HepG2 (cell line): ENCODE data around the gene ABCA2. TPM values are rescaled to one million over a fixed set of nuclear protein-coding genes. Genes with fewer than 3 reads are reported as not detected.
A peak's percentile ranks its signal among the peaks of the same experiment; 100 is the strongest.

Experiments
- BRCA1 ChIP-seq: sonication (generic); formaldehyde crosslinking; IDR thresholded peaks from 2 replicates; pipeline ENCODE4 v1.4.0; 2020; ENCODE audit warnings: missing genetic modification reagents
- DRAP1 ChIP-seq: IDR thresholded peaks from 2 replicates; pipeline ENCODE4 v1.6.1; 2016; ENCODE audit warnings: missing genetic modification reagents, missing compliant biosample characterization
- EP300 ChIP-seq, 3 experiments: sonication (generic) in 1 of 3; formaldehyde crosslinking in 1 of 3; IDR thresholded peaks; 2 replicates each; pipeline versions ENCODE4 v1.5.1 to v1.6.1; 2011 to 2020; ENCODE audit warnings: low read depth in 2 of 3, low read length in 2 of 3, borderline replicate concordance in 1 of 3, improper control_type of control experiment in 1 of 3, mild to moderate bottlenecking in 1 of 3, missing genetic modification reagents in 1 of 3, moderate library complexity in 1 of 3
- FLYWCH1 ChIP-seq: sonication (generic); formaldehyde crosslinking; IDR thresholded peaks from 2 replicates; pipeline ENCODE4 v1.8.1; 2023; ENCODE audit warnings: mild to moderate bottlenecking, missing genetic modification reagents
- GATA4 ChIP-seq: sonication (generic); IDR thresholded peaks from 2 replicates; pipeline ENCODE4 v1.6.1; 2016; ENCODE audit warnings: antibody characterized with exemption, low read depth, borderline replicate concordance
- HCFC1 ChIP-seq: fragments of 150-350 bp; IDR thresholded peaks from 2 replicates; pipeline ENCODE4 v1.6.1; 2014; ENCODE audit warnings: low read depth, low read length
- KAT7 ChIP-seq: IDR thresholded peaks from 2 replicates; pipeline ENCODE4 v1.6.1; 2018; ENCODE audit warnings: borderline replicate concordance, missing compliant biosample characterization
- KLF9 ChIP-seq: IDR thresholded peaks from 2 replicates; pipeline ENCODE4 v1.6.1; 2016; ENCODE audit warnings: low read depth
- MAFF ChIP-seq: IDR thresholded peaks from 2 replicates; pipeline ENCODE4 v1.6.1; 2011; ENCODE audit warnings: low read depth, low read length, improper control_type of control experiment
- MED8 ChIP-seq: sonication (generic); formaldehyde crosslinking; IDR thresholded peaks from 2 replicates; pipeline ENCODE4 v1.8.1; 2023; ENCODE audit warnings: mild to moderate bottlenecking, missing genetic modification reagents; ENCODE audit not compliant: insufficient replicate concordance
- NBN ChIP-seq: fragments of 450-650 bp; conservative IDR thresholded peaks from 2 replicates; pipeline ENCODE4 v1.6.1; 2017
- SCMH1 ChIP-seq: sonication (generic); formaldehyde crosslinking; IDR thresholded peaks from 2 replicates; pipeline ENCODE4 v1.9.0; 2021; ENCODE audit warnings: missing genetic modification reagents, mild to moderate bottlenecking, borderline replicate concordance
- SRSF1 ChIP-seq: fragments of 200-400 bp; formaldehyde crosslinking; optimal IDR thresholded peaks from 2 replicates; pipeline ENCODE3; 2017; ENCODE audit warnings: mild to moderate bottlenecking, low read depth, low read length, moderate library complexity
- SRSF9 ChIP-seq: fragments of 200-400 bp; formaldehyde crosslinking; IDR thresholded peaks from 2 replicates; pipeline ENCODE4 v1.6.1; 2018; ENCODE audit warnings: borderline replicate concordance, mild to moderate bottlenecking, low read depth, low read length; ENCODE audit not compliant: insufficient read depth, poor library complexity, severe bottlenecking
- TP53 ChIP-seq: sonication (generic); formaldehyde crosslinking; conservative IDR thresholded peaks from 2 replicates; pipeline ENCODE4 v1.4.0; 2020; ENCODE audit warnings: missing genetic modification reagents
- U2AF2 ChIP-seq: fragments of 200-400 bp; formaldehyde crosslinking; IDR thresholded peaks from 2 replicates; pipeline ENCODE4 v1.6.1; 2017; ENCODE audit warnings: low read depth, mild to moderate bottlenecking, low read length
- ZFP62 ChIP-seq: sonication (generic); formaldehyde crosslinking; IDR thresholded peaks from 2 replicates; pipeline ENCODE4 v1.4.0; 2020; ENCODE audit warnings: missing genetic modification reagents
- ZMAT5 ChIP-seq: sonication (generic); formaldehyde crosslinking; IDR thresholded peaks from 2 replicates; pipeline ENCODE4 v1.5.0; 2020; ENCODE audit warnings: mild to moderate bottlenecking, low read depth, missing genetic modification reagents, borderline replicate concordance
- ZMYM2 ChIP-seq: sonication (generic); formaldehyde crosslinking; IDR thresholded peaks from 2 replicates; pipeline ENCODE4 v1.8.0; 2022; ENCODE audit warnings: mild to moderate bottlenecking, missing genetic modification reagents
- ZNF280B ChIP-seq: sonication (generic); formaldehyde crosslinking; IDR thresholded peaks from 2 replicates; pipeline ENCODE4 v1.5.0; 2020; ENCODE audit warnings: missing genetic modification reagents, mild to moderate bottlenecking, borderline replicate concordance
- ZNF383 ChIP-seq: sonication (generic); formaldehyde crosslinking; IDR thresholded peaks from 2 replicates; pipeline ENCODE4 v1.4.0; 2020; ENCODE audit warnings: missing genetic modification reagents, mild to moderate bottlenecking, borderline replicate concordance
- ZNF549 ChIP-seq: sonication (generic); formaldehyde crosslinking; IDR thresholded peaks from 2 replicates; pipeline ENCODE4 v1.5.0; 2020; ENCODE audit warnings: missing genetic modification reagents
- ZNF616 ChIP-seq: sonication (generic); formaldehyde crosslinking; IDR thresholded peaks from 2 replicates; pipeline ENCODE4 v1.5.0; 2020; ENCODE audit warnings: low read depth, mild to moderate bottlenecking, missing genetic modification reagents
- ZNF7 ChIP-seq: IDR thresholded peaks from 2 replicates; pipeline ENCODE4 v1.6.1; 2016; ENCODE audit warnings: missing biosample characterization, missing genetic modification reagents
- ZNF740 ChIP-seq: sonication (generic); formaldehyde crosslinking; IDR thresholded peaks from 2 replicates; pipeline ENCODE4 v1.4.0; 2020; ENCODE audit warnings: missing genetic modification reagents
- ZNF816 ChIP-seq: sonication (generic); formaldehyde crosslinking; IDR thresholded peaks from 2 replicates; pipeline ENCODE4 v1.8.0; 2022; ENCODE audit warnings: missing genetic modification reagents, mild to moderate bottlenecking, borderline replicate concordance
- ZNF83 ChIP-seq: sonication (generic); formaldehyde crosslinking; IDR thresholded peaks from 2 replicates; pipeline ENCODE4 v1.4.0; 2020; ENCODE audit warnings: missing genetic modification reagents, mild to moderate bottlenecking, borderline replicate concordance
- ZUFSP ChIP-seq: sonication (generic); formaldehyde crosslinking; IDR thresholded peaks from 2 replicates; pipeline ENCODE4 v1.9.0; 2021; ENCODE audit warnings: missing genetic modification reagents, mild to moderate bottlenecking, borderline replicate concordance
- polyA plus RNA-seq, 8 experiments: library from polyadenylated mRNA; depleted of rRNA in 3 of 8; stranded (reverse) in 7 of 8; unstranded in 1 of 8; fragments of >200 nt; fragmentation: Illumina TruSeq in 4 of 8; extraction: Trizol in 4 of 8; gene quantifications; 2 replicates each; pipeline versions ENCODE4 v1.2.1 to v1.2.3, GENCODE V29; 2011 to 2016; ENCODE audit warnings: low read depth in 4 of 8, missing spikeins in 1 of 8, mixed read lengths in 1 of 8; ENCODE audit not compliant: insufficient read depth in 1 of 8
- total RNA-seq, 5 experiments: library from RNA; depleted of rRNA; stranded (reverse); fragments of >200 nt; fragmentation: Illumina TruSeq; extraction: Trizol; gene quantifications; 2 replicates each; pipeline ENCODE4 v1.2.3, GENCODE V29; 2016; ENCODE audit warnings: low read depth in 1 of 5

ABCA2 gene
- total and polyA plus RNA-seq, 2 of the 13 experiments (the other 11 are each of a cell fraction or from before 2014, with no cell fraction given), result 2.9 to 19.2 TPM

- no peak for TF ChIP-seq ZNF280B
- TF ChIP-seq BRCA1 (CRISPR knock-in tag), result 0 out of 2 replicates have a peak, but pooled peaks have one; percentile 17
- TF ChIP-seq ZNF83 (CRISPR knock-in tag), result no peak
- TF ChIP-seq ZNF7 (CRISPR knock-in tag), result no peak
- no peak for TF ChIP-seq HCFC1
- TF ChIP-seq MAFF, result no peak
- TF ChIP-seq U2AF2, result no peak
- TF ChIP-seq SCMH1 (CRISPR knock-in tag), result no peak
- TF ChIP-seq DRAP1 (CRISPR knock-in tag), result no peak
- TF ChIP-seq TP53, result no peak
- TF ChIP-seq KLF9, result no peak
- TF ChIP-seq ZNF383 (CRISPR knock-in tag), result no peak
- TF ChIP-seq NBN, result no peak
- no peak for TF ChIP-seq EP300 (IDR thresholded peaks at IDR 0.05; ENCODE audit: low read depth in 2 of 2, low read length in 2 of 2)
- no peak for TF ChIP-seq EP300 (CRISPR knock-in tag; IDR thresholded peaks at IDR 0.05; ENCODE audit: borderline replicate concordance)
- TF ChIP-seq GATA4, result no peak
- no peak for TF ChIP-seq FLYWCH1 (CRISPR knock-in tag)
- TF ChIP-seq ZNF816 (CRISPR knock-in tag), result no peak
- TF ChIP-seq ZMAT5, result no peak
- no peak for TF ChIP-seq ZNF740 (CRISPR knock-in tag)
- TF ChIP-seq ZNF616 (CRISPR knock-in tag), result 0 out of 2 replicates have a peak, but pooled peaks have one; percentile 36
- TF ChIP-seq MED8 (CRISPR knock-in tag), result no peak
- TF ChIP-seq ZFP62 (CRISPR knock-in tag), result no peak
- TF ChIP-seq ZUFSP (CRISPR knock-in tag), result no peak
- no peak for TF ChIP-seq KAT7 (CRISPR knock-in tag)
- TF ChIP-seq ZNF549 (CRISPR knock-in tag), result no peak
- 0 out of 2 replicates have a peak, but pooled peaks have one; percentile 23 for TF ChIP-seq ZMYM2
- no peak for TF ChIP-seq SRSF1
- TF ChIP-seq SRSF9, result no peak
These were observed 46.0 kb upstream of the ABCA2 start (continued) for GRCh38 chr9:137073992-137074399.
